H1 (cell line): ENCODE results near the gene TUNAR. TPM values are rescaled to one million over a fixed set of nuclear protein-coding genes. Genes with fewer than 3 reads are reported as not detected.
A peak's percentile ranks its signal among the peaks of the same experiment; 100 is the strongest.

ENCODE experiments used
- CTCF ChIA-PET: fragments of 300-600 bp; sonication (Branson Sonifier 250); formaldehyde crosslinking; loops from one replicate; lab custom pipeline; 2021; ENCODE audit not compliant: partially characterized antibody; lab: Charles Lee
- POLR2A ChIA-PET: fragments of 300-600 bp; sonication (Branson Sonifier 250); formaldehyde crosslinking; loops from one replicate; lab custom pipeline; 2021; ENCODE audit warnings: inconsistent platforms; ENCODE audit not compliant: partially characterized antibody; lab: Charles Lee
- DNase-seq, 2 experiments: peaks; one replicate each; pipeline versions ENCODE4 v3.0.0 to v3.0.0-alpha.2; 2010 to 2022; ENCODE audit warnings: low spot score in 2 of 2, low read depth in 1 of 2, mixed read lengths in 1 of 2
- FAIRE-seq: peaks from 2 replicates; lab custom pipeline; 2011; peaks lifted over from hg19 to GRCh38; lab: Jason Lieb, UNC
- H2AFZ ChIP-seq: 2 replicates; pipeline ENCODE4 v1.8.1; 2012; ENCODE audit warnings: low read length, inconsistent platforms
- H2AK5ac ChIP-seq: 2 replicates; pipeline ENCODE4 v1.6.1; 2013; ENCODE audit warnings: low read depth, low read length
- H2BK120ac ChIP-seq: replicated peaks from 2 replicates; pipeline ENCODE3; 2013; ENCODE audit warnings: low read depth, low read length, inconsistent platforms
- H2BK12ac ChIP-seq: 2 replicates; pipeline ENCODE4 v1.6.1; 2013; ENCODE audit warnings: low read depth, low read length
- H2BK15ac ChIP-seq: 2 replicates; pipeline ENCODE4 v1.6.1; 2013; ENCODE audit warnings: low read length
- H2BK20ac ChIP-seq: 2 replicates; pipeline ENCODE4 v1.6.1; 2013; ENCODE audit warnings: low read length
- H2BK5ac ChIP-seq: 2 replicates; pipeline ENCODE4 v1.6.1; 2013; ENCODE audit warnings: low read depth, low read length
- H3K14ac ChIP-seq: 2 replicates; pipeline ENCODE4 v1.6.1; 2013; ENCODE audit warnings: inconsistent platforms; ENCODE audit not compliant: insufficient read length
- H3K18ac ChIP-seq: 2 replicates; pipeline ENCODE4 v1.6.1; 2013; ENCODE audit warnings: low read length; ENCODE audit errors: extremely low read depth
- H3K23ac ChIP-seq: 2 replicates; pipeline ENCODE4 v1.6.1; 2013; ENCODE audit warnings: inconsistent platforms; ENCODE audit not compliant: insufficient read length
- H3K23me2 ChIP-seq: 2 replicates; pipeline ENCODE4 v1.6.1; 2013; ENCODE audit warnings: low read depth, low read length
- H3K27ac ChIP-seq: 2 replicates; pipeline ENCODE4 v1.6.1; 2011; ENCODE audit warnings: low read depth, low read length, inconsistent platforms
- H3K27me3 ChIP-seq, 4 experiments: replicated peaks in 1 of 4; 1 replicate in 1 of 4; 2 replicates in 3 of 4; pipeline versions ENCODE4 v1.6.1 to v1.8.1; 2011 to 2013; ENCODE audit warnings: low read length in 3 of 4, mild to moderate bottlenecking in 3 of 4, inconsistent platforms in 2 of 4, mixed read lengths in 2 of 4, moderate library complexity in 1 of 4; ENCODE audit not compliant: control insufficient read depth in 3 of 4, insufficient read depth in 3 of 4; ENCODE audit errors: extremely low read depth in 1 of 4
- H3K36me3 ChIP-seq, 4 experiments: 2 replicates each; pipeline versions ENCODE4 v1.6.1 to v1.8.1; 2011 to 2013; ENCODE audit warnings: mild to moderate bottlenecking in 4 of 4, low read length in 3 of 4, moderate library complexity in 2 of 4, control low read depth in 1 of 4, inconsistent platforms in 1 of 4; ENCODE audit not compliant: insufficient read depth in 4 of 4, control insufficient read depth in 2 of 4
- H3K4ac ChIP-seq: replicated peaks from 2 replicates; pipeline ENCODE3; 2013; ENCODE audit warnings: low read length, low read depth, mixed read lengths, inconsistent platforms; ENCODE audit not compliant: insufficient read length
- H3K4me1 ChIP-seq, 4 experiments: replicated peaks in 1 of 4; 1 replicate in 1 of 4; 2 replicates in 3 of 4; pipeline versions ENCODE4 v1.6.1 to v1.8.1; 2011 to 2013; ENCODE audit warnings: low read length in 3 of 4, inconsistent platforms in 2 of 4, mixed read lengths in 1 of 4; ENCODE audit not compliant: insufficient read depth in 4 of 4, control insufficient read depth in 3 of 4
- H3K4me2 ChIP-seq, 2 experiments: 2 replicates each; pipeline versions ENCODE4 v1.6.1 to v1.8.1; 2011 to 2013; ENCODE audit warnings: low read depth in 2 of 2, low read length in 2 of 2, control low read depth in 1 of 2, inconsistent platforms in 1 of 2, mild to moderate bottlenecking in 1 of 2; ENCODE audit not compliant: insufficient read depth in 1 of 2
- H3K4me3 ChIP-seq, 4 experiments: fragments of 200-600, 300-600 bp in 1 of 4; sonication (generic), shearing (Covaris generic), sonication (Bioruptor Twin) in 1 of 4; 2 replicates each; pipeline versions ENCODE4 v1.5.1 to v1.8.1; 2011 to 2016; ENCODE audit warnings: low read length in 4 of 4, low read depth in 3 of 4, control low read depth in 2 of 4, inconsistent platforms in 2 of 4, mild to moderate bottlenecking in 2 of 4, mixed read lengths in 1 of 4, moderate library complexity in 1 of 4; ENCODE audit not compliant: insufficient read depth in 2 of 4; ENCODE audit errors: extremely low read depth in 1 of 4
- H3K56ac ChIP-seq: replicated peaks from 2 replicates; pipeline ENCODE3; 2013; ENCODE audit warnings: low read depth, mild to moderate bottlenecking, mixed read lengths, low read length, inconsistent platforms; ENCODE audit not compliant: insufficient read length
- H3K79me1 ChIP-seq: 2 replicates; pipeline ENCODE4 v1.6.1; 2013; ENCODE audit warnings: low read depth, low read length, control low read depth
- H3K79me2 ChIP-seq, 2 experiments: 2 replicates each; pipeline versions ENCODE4 v1.6.1 to v1.8.1; 2012 to 2013; ENCODE audit warnings: low read length in 2 of 2, mild to moderate bottlenecking in 2 of 2, inconsistent platforms in 1 of 2; ENCODE audit not compliant: insufficient read depth in 2 of 2, control insufficient read depth in 1 of 2
- H3K9ac ChIP-seq, 4 experiments: replicated peaks in 1 of 4; 1 replicate in 1 of 4; 2 replicates in 3 of 4; pipeline versions ENCODE4 v1.6.1 to v1.8.1; 2011 to 2013; ENCODE audit warnings: low read depth in 3 of 4, low read length in 3 of 4, control low read depth in 2 of 4, mild to moderate bottlenecking in 2 of 4, moderate library complexity in 2 of 4, inconsistent platforms in 1 of 4; ENCODE audit errors: extremely low read depth in 1 of 4
- H3K9me3 ChIP-seq, 2 experiments: 2 replicates each; pipeline versions ENCODE4 v1.6.1 to v1.8.1; 2012 to 2013; ENCODE audit warnings: mild to moderate bottlenecking in 2 of 2, moderate library complexity in 2 of 2, control low read depth in 1 of 2, inconsistent platforms in 1 of 2, low read depth in 1 of 2, low read length in 1 of 2, mixed read lengths in 1 of 2; ENCODE audit not compliant: insufficient read depth in 2 of 2
- H4K20me1 ChIP-seq, 2 experiments: replicated peaks in 1 of 2; 2 replicates each; pipeline versions ENCODE3 to v1.8.1; 2011 to 2013; ENCODE audit warnings: inconsistent platforms in 2 of 2, low read length in 2 of 2, mild to moderate bottlenecking in 1 of 2; ENCODE audit not compliant: insufficient read depth in 2 of 2, control insufficient read depth in 1 of 2
- H4K5ac ChIP-seq: 2 replicates; pipeline ENCODE4 v1.6.1; 2013; ENCODE audit warnings: low read length, low read depth, mixed read lengths, inconsistent platforms; ENCODE audit not compliant: insufficient read length
- H4K8ac ChIP-seq: 2 replicates; pipeline ENCODE4 v1.8.0; 2013; ENCODE audit warnings: mild to moderate bottlenecking, moderate library complexity, low read length, inconsistent platforms; ENCODE audit not compliant: insufficient read depth; ENCODE audit errors: extremely low read depth
- H4K91ac ChIP-seq: replicated peaks from 2 replicates; pipeline ENCODE3; 2013; ENCODE audit warnings: low read length, mixed read lengths, inconsistent platforms; ENCODE audit not compliant: insufficient read length
- ATF2 ChIP-seq: IDR thresholded peaks from 2 replicates; pipeline ENCODE4 v1.6.1; 2012; ENCODE audit warnings: low read length, inconsistent platforms
- BCL11A ChIP-seq, 2 experiments: IDR thresholded peaks; one replicate each; pipeline ENCODE4 v1.6.1; 2011; ENCODE audit warnings: low read depth in 2 of 2, low read length in 2 of 2, mild to moderate bottlenecking in 2 of 2
- GABPA ChIP-seq: IDR thresholded peaks from 2 replicates; pipeline ENCODE4 v1.6.1; 2011; ENCODE audit warnings: mild to moderate bottlenecking, low read length, moderate library complexity, borderline replicate concordance; ENCODE audit not compliant: insufficient read depth
- KDM4A ChIP-seq: IDR thresholded peaks from one replicate; pipeline ENCODE4 v1.7.1; 2012; ENCODE audit warnings: low read depth, mild to moderate bottlenecking, moderate library complexity, low read length, inconsistent platforms; ENCODE audit not compliant: severe bottlenecking
- POLR2AphosphoS5 ChIP-seq: IDR thresholded peaks from 2 replicates; pipeline ENCODE4 v1.6.1; 2011; ENCODE audit warnings: low read depth, low read length
- WGBS, 2 experiments: shearing (Covaris generic) in 1 of 2; methylation state at CpG; one replicate each; pipeline versions ENCODE4 v1.1.6 to v1.1.7; 2013 to 2015; ENCODE audit warnings: low lambda C conversion rate in 2 of 2, mixed read lengths in 2 of 2, inconsistent platforms in 1 of 2, low coverage in 1 of 2, missing lambda C conversion rate in 1 of 2; ENCODE audit not compliant: insufficient replicate concordance in 2 of 2, insufficient coverage in 1 of 2, insufficient read length in 1 of 2; ENCODE audit errors: extremely low coverage in 1 of 2, missing lambda C conversion rate in 1 of 2; 5-methylcytosine and 5-hydroxymethylcytosine counted together
- polyA plus RNA-seq, 7 experiments: library from polyadenylated mRNA; depleted of rRNA in 3 of 7; stranded (reverse) in 5 of 7; unstranded in 2 of 7; fragments of >200 nt in 5 of 7; fragments of 200-250 nt in 2 of 7; gene quantifications; 1 replicate in 5 of 7; 2 replicates in 1 of 7; 4 replicates in 1 of 7; pipeline versions ENCODE4 v1.2.1 to v1.2.3, GENCODE V29; 2011 to 2013; ENCODE audit warnings: missing spikeins in 2 of 7, mixed read lengths in 2 of 7
- total RNA-seq: library from RNA; stranded (reverse); fragmentation: NEBNext Ultra II Directional; extraction: Animal tissue kit (Norgen Biotek cat#: 25700); gene quantifications from 2 replicates; pipeline ENCODE4 v1.2.1, GENCODE V29; 2021

Gene TUNAR
- total and polyA plus RNA-seq, 2 of the 8 experiments (the other 6 are each of a cell fraction or from before 2014, with no cell fraction given) = 12.8 to 63.9 TPM

GRCh38 chr14:95829321-95829720 lies 47.3 kb upstream of the TUNAR start:
- no peak overlapping the region for H3K4me2 ChIP-seq
- FAIRE-seq = no peak
- TF ChIP-seq ATF2 (no peak), KDM4A (no peak), BCL11A (IDR thresholded peaks at IDR 0.05; ENCODE audit: low read depth in 2 of 2, low read length in 2 of 2) (no peak), GABPA (no peak), POLR2AphosphoS5 (no peak)
- H3K18ac ChIP-seq = no peak overlapping the region
- no peaks in the 10 kb centered on the region for H3K79me2 ChIP-seq
- peaks cover 5 to 6% of the 10 kb centered on the region in 2 experiments; a peak in 1 of 4 replicates for H3K9me3 ChIP-seq
- no peak overlapping the region for H3K4me3 ChIP-seq
- H2BK12ac ChIP-seq = 0 out of 2 replicates have a peak overlapping the region, but pooled peaks have one; percentile 19
- peak overlapping the region; percentile 55 for H3K4ac ChIP-seq
- peak in 1 of 2 experiments; percentile 23 for DNase-seq
- H4K20me1 ChIP-seq = no peaks in the 10 kb centered on the region
- H3K27me3 ChIP-seq = no peaks in the 10 kb centered on the region
- H3K23ac ChIP-seq = no peak overlapping the region
- H4K91ac ChIP-seq = peak overlapping the region; percentile 69
- H3K27ac ChIP-seq = no peak overlapping the region
- H3K4me1 ChIP-seq = peaks cover 4 to 11% (median 6%) of the 10 kb centered on the region in 4 experiments; a peak in 6 of 7 replicates
- peak overlapping the region; percentile 66; the same call in 1 of the 2 replicates for H2BK5ac ChIP-seq
- H3K36me3 ChIP-seq = no peaks in the 10 kb centered on the region
- no peak overlapping the region for H2AK5ac ChIP-seq
- H2AFZ ChIP-seq = no peak overlapping the region
- H2BK120ac ChIP-seq = no peak overlapping the region
- no peak overlapping the region for H2BK20ac ChIP-seq
- H3K23me2 ChIP-seq = no peaks in the 10 kb centered on the region
- no peak overlapping the region for H3K56ac ChIP-seq
- no peak overlapping the region for H4K5ac ChIP-seq
- H3K9ac ChIP-seq = no peak overlapping the region
- no peak overlapping the region for H3K14ac ChIP-seq
- no peak overlapping the region for H4K8ac ChIP-seq
- WGBS, 2 experiments = 88% methylated on average over 2 of the region's 3 CpGs; no CpG with 5 or more reads in 1 of the 2 experiments
- ChIA-PET POLR2A (no interaction called here), CTCF (interaction anchor here (0.6 kb wide), 1 partner anchor 241 kb away, joined by 3 read pairs; no protein-coding TSS in a partner anchor)
- no peaks in the 10 kb centered on the region; the same call in 1 of the 2 replicates for H3K79me1 ChIP-seq
- no peak overlapping the region for H2BK15ac ChIP-seq
